Vagina (tissue), 2 donors: ENCODE data around the gene VEZF1. TPM values are rescaled to one million over a fixed set of nuclear protein-coding genes. Genes with fewer than 3 reads are reported as not detected.

ENCODE experiments used
- DNase-seq, 2 donors: peaks; one replicate each; pipeline ENCODE4 v3.0.0-alpha.2; 2017; ENCODE audit errors: extremely low spot score in 2 of 2
- H3K27ac ChIP-seq: fragments of 200-600 bp; sonication (generic); one replicate; pipeline ENCODE4 v1.5.1; 2019
- H3K27me3 ChIP-seq: fragments of 200-600 bp; sonication (generic); one replicate; pipeline ENCODE4 v1.5.1; 2019
- H3K36me3 ChIP-seq, 2 donors: fragments of 200-600 bp; sonication (generic); one replicate each; pipeline ENCODE4 v1.5.1; 2017 to 2019
- H3K4me1 ChIP-seq: fragments of 200-600 bp; sonication (generic); one replicate; pipeline ENCODE4 v1.5.1; 2019
- H3K4me3 ChIP-seq, 2 donors: fragments of 200-600 bp; sonication (generic); 1 replicate in 1 of 2; 2 replicates in 1 of 2; pipeline ENCODE4 v1.5.1; 2016 to 2019
- H3K9me3 ChIP-seq: fragments of 200-600 bp; sonication (generic); one replicate; pipeline ENCODE4 v1.5.1; 2019
- POLR2A ChIP-seq, 2 donors: fragments of 450-650 bp; IDR thresholded peaks; one replicate each; pipeline ENCODE4 v1.6.1; 2017; ENCODE audit warnings: antibody characterized with exemption in 2 of 2, mild to moderate bottlenecking in 2 of 2, moderate library complexity in 2 of 2
- POLR2AphosphoS5 ChIP-seq, 2 donors: sonication (generic); formaldehyde crosslinking; IDR thresholded peaks; one replicate each; pipeline ENCODE4 v1.9.0; 2017; ENCODE audit warnings: antibody characterized with exemption in 2 of 2, mild to moderate bottlenecking in 2 of 2, low read depth in 1 of 2; ENCODE audit not compliant: insufficient read depth in 1 of 2
- intact Hi-C: fragments of 100-400 bp; cut with DNase I; formaldehyde crosslinking; loops from one replicate; pipeline ENCODE4 v1.15.1; 2023
- total RNA-seq: library from RNA; depleted of rRNA; stranded (reverse); fragments of >200 nt; gene quantifications from one replicate; pipeline ENCODE4 v1.2.3, GENCODE V29; 2016
- TF ChIP-seq, protein P1 (sequence below), 3 experiments: fragments of 450-650 bp in 2 of 3; fragments of 200-600 bp in 1 of 3; sonication (generic) in 1 of 3; IDR thresholded peaks; one replicate each; pipeline ENCODE4 v1.5.1; 2017 to 2019; ENCODE audit warnings: antibody characterized with exemption in 3 of 3, mild to moderate bottlenecking in 2 of 3, moderate library complexity in 2 of 3

VEZF1 gene
- total RNA-seq, 1 donor from 2014 or later, result 86.2 TPM

DNA sequence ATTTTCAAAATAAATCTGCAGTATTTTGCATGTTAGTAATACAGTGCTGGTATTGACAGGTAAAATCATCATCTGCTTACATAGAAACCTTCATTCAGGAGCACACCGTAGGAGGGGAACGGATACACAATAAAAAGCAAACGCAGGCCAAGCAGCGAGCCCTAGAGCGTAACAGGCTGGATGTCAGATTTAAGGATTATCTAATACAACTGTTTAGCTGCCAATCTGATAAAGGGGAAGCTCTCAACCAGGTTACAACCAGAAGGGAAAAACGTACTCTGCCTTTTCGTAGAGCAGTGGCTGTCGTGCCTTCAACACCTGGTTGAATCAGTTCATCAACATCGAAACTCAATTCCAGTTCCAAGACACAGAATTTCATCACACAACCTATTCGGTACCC lies 16.5 kb downstream of the VEZF1 start:
- intact Hi-C loops, result no loop called here
- Histone ChIP-seq H3K36me3 (peaks cover 0 to 45% of the 10 kb centered on the region in 2 donors), H3K4me3 (no peak overlapping the region), H3K27me3 (no peaks in the 10 kb centered on the region), H3K9me3 (no peaks in the 10 kb centered on the region), H3K4me1 (no peaks in the 10 kb centered on the region), H3K27ac (no peak overlapping the region)
- TF ChIP-seq, protein P1, sequence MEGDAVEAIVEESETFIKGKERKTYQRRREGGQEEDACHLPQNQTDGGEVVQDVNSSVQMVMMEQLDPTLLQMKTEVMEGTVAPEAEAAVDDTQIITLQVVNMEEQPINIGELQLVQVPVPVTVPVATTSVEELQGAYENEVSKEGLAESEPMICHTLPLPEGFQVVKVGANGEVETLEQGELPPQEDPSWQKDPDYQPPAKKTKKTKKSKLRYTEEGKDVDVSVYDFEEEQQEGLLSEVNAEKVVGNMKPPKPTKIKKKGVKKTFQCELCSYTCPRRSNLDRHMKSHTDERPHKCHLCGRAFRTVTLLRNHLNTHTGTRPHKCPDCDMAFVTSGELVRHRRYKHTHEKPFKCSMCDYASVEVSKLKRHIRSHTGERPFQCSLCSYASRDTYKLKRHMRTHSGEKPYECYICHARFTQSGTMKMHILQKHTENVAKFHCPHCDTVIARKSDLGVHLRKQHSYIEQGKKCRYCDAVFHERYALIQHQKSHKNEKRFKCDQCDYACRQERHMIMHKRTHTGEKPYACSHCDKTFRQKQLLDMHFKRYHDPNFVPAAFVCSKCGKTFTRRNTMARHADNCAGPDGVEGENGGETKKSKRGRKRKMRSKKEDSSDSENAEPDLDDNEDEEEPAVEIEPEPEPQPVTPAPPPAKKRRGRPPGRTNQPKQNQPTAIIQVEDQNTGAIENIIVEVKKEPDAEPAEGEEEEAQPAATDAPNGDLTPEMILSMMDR (IDR thresholded peaks at IDR 0.05), result no peak
- no peak for TF ChIP-seq POLR2AphosphoS5 (IDR thresholded peaks at IDR 0.05; ENCODE audit: insufficient read depth in 1 of 2, low read depth in 1 of 2)
- TF ChIP-seq POLR2A (IDR thresholded peaks at IDR 0.05), result no peak
- peak in 1 of 2 donors; percentile 29 for DNase-seq

- Histone ChIP-seq H3K27me3 (no peaks in the 10 kb centered on the region), H3K4me3 (no peak overlapping the region), H3K4me1 (no peaks in the 10 kb centered on the region), H3K36me3 (peaks cover 0 to 36% of the 10 kb centered on the region in 2 donors), H3K27ac (no peak overlapping the region), H3K9me3 (no peaks in the 10 kb centered on the region)
- DNase-seq, result no peak
- TF ChIP-seq POLR2AphosphoS5 (IDR thresholded peaks at IDR 0.05; ENCODE audit: insufficient read depth in 1 of 2, low read depth in 1 of 2), result no peak
- TF ChIP-seq, protein P1 (IDR thresholded peaks at IDR 0.05), result no peak
- no peak for TF ChIP-seq POLR2A (IDR thresholded peaks at IDR 0.05)
- intact Hi-C loops, result no loop called here
Measured at GRCh38 chr17:57970710-57971109, 17.3 kb downstream of the VEZF1 start.

DNA sequence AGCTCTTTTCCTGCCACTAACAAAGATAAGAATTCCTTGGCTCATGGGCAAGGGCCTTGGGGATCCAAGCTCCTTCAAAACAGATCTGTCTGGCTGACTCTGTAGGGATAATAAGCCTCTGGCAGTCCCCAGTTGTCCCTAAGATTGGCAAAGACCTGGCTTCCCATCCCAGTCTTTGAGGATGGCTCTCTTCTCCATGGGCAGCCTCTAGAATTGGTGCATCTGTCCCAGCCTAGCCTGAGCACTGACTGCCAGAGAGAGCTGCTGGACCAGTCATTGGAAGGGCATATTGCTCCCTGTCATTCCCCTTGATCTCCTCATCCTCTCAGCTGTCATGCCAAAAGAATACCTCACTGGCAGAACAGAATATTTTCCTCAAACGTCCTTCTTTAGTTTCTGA lies 19.6 kb downstream of the VEZF1 start:
- DNase-seq, result peak; percentile 47 to 58
- no peak overlapping the region for H3K4me3 ChIP-seq
- TF ChIP-seq, protein P1 (IDR thresholded peaks at IDR 0.05), result no peak
- H3K27me3 ChIP-seq, result no peaks in the 10 kb centered on the region
- H3K9me3 ChIP-seq, result no peaks in the 10 kb centered on the region
- peaks cover 0 to 17% of the 10 kb centered on the region in 2 donors for H3K36me3 ChIP-seq
- no peaks in the 10 kb centered on the region for H3K4me1 ChIP-seq
- intact Hi-C loops, result no loop called here
- H3K27ac ChIP-seq, result no peak overlapping the region

- no peak for TF ChIP-seq POLR2AphosphoS5 (IDR thresholded peaks at IDR 0.05; ENCODE audit: insufficient read depth in 1 of 2, low read depth in 1 of 2)
- no peak for TF ChIP-seq POLR2A (IDR thresholded peaks at IDR 0.05)
- TF ChIP-seq, protein P1 (IDR thresholded peaks at IDR 0.05), result no peak
- Histone ChIP-seq H3K4me1 (no peaks in the 10 kb centered on the region), H3K36me3 (peaks cover 0 to 1% of the 10 kb centered on the region in 2 donors), H3K4me3 (no peak overlapping the region), H3K27ac (no peak overlapping the region), H3K27me3 (no peaks in the 10 kb centered on the region), H3K9me3 (no peaks in the 10 kb centered on the region)
- DNase-seq, result peak; percentile 19 to 25
- intact Hi-C loops, result no loop called here
Measured at GRCh38 chr17:57966875-57967274, 21.2 kb downstream of the VEZF1 start.

DNA sequence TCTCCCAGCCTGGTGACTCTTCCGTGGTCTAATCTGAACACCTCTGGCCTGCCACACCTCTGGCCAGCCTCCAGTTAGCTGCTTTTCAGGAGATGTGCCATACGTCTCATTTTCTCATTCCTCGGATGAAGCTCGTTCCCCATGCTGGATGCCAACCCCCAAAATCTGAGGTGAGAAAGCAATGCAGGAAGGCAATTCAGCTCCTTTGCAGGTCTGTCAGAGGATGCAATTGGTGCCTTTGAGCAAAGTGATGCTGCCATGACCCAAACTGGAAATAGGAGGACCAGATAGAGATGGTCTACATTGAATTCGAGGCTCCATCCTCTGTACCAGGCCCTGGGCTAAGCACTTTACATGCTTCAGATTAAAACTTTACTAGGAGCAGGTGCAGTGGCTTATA lies 21.8 kb downstream of the VEZF1 start:
- DNase-seq, result peak; percentile 47 to 74
- Histone ChIP-seq H3K36me3 (no peaks in the 10 kb centered on the region), H3K4me3 (no peak overlapping the region), H3K27me3 (no peaks in the 10 kb centered on the region), H3K27ac (no peak overlapping the region), H3K4me1 (no peaks in the 10 kb centered on the region), H3K9me3 (no peaks in the 10 kb centered on the region)
- intact Hi-C loops, result no loop called here
- TF ChIP-seq POLR2A (IDR thresholded peaks at IDR 0.05) (no peak), POLR2AphosphoS5 (IDR thresholded peaks at IDR 0.05; ENCODE audit: insufficient read depth in 1 of 2, low read depth in 1 of 2) (no peak)
- TF ChIP-seq, protein P1 (IDR thresholded peaks at IDR 0.05), result no peak
